Measurements from ENCODE around the gene CTTN.

DNA sequence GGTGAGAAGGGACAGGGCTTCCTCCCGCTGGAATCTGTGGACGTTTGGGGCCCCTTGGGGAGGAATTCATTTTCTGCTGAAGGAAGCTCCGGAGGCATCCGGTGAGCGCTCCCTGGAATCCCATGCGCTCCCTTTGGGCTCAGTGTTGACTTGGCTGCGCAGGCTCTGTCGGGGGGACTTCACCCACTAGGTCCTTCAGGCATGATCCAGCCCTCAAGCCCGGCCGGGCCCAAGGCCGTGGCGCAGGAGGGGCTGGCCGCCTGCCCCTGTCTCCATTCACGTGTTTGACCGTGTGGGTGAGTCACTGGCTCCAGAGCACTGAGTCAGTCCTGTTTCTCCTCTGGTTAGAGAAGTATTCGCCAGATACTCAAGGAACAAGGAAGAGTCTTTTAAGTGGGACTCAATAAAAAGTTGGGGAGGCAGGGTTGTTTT lies 1.4 kb downstream of the CTTN start:
- TF ChIP-seq, protein P1, sequence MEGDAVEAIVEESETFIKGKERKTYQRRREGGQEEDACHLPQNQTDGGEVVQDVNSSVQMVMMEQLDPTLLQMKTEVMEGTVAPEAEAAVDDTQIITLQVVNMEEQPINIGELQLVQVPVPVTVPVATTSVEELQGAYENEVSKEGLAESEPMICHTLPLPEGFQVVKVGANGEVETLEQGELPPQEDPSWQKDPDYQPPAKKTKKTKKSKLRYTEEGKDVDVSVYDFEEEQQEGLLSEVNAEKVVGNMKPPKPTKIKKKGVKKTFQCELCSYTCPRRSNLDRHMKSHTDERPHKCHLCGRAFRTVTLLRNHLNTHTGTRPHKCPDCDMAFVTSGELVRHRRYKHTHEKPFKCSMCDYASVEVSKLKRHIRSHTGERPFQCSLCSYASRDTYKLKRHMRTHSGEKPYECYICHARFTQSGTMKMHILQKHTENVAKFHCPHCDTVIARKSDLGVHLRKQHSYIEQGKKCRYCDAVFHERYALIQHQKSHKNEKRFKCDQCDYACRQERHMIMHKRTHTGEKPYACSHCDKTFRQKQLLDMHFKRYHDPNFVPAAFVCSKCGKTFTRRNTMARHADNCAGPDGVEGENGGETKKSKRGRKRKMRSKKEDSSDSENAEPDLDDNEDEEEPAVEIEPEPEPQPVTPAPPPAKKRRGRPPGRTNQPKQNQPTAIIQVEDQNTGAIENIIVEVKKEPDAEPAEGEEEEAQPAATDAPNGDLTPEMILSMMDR (IDR thresholded peaks at IDR 0.05; ENCODE audit: insufficient read depth, low read length): no peak
- TF ChIP-seq GABPA (IDR thresholded peaks at IDR 0.05; ENCODE audit: low read depth) (no peak), SPI1 (IDR thresholded peaks at IDR 0.05; ENCODE audit: borderline replicate concordance, low read depth) (no peak), POLR2AphosphoS5 (IDR thresholded peaks at IDR 0.05; ENCODE audit: low read depth) (no peak), REST (IDR thresholded peaks at IDR 0.05; ENCODE audit: insufficient replicate concordance, low read depth) (no peak)

Data from HL-60 (cell line).